PFSK-1 (cell line): ENCODE data around the gene LGALS8.

ENCODE experiments used
- FOXP2 ChIP-seq: optimal IDR thresholded peaks from 2 replicates; pipeline ENCODE3; 2011; ENCODE audit warnings: borderline replicate concordance, control low read depth, inconsistent platforms; ENCODE audit not compliant: insufficient read depth; ENCODE audit errors: extremely low read length, extremely low read depth
- POLR2AphosphoS5 ChIP-seq: IDR thresholded peaks from 2 replicates; pipeline ENCODE4 v1.6.1; 2012; ENCODE audit warnings: low read depth, mild to moderate bottlenecking, control low read depth, low read length, moderate library complexity
- REST ChIP-seq, 2 experiments: IDR thresholded peaks; 2 replicates each; pipeline versions ENCODE4 v1.6.1 to v1.8.0; 2011 to 2012; ENCODE audit warnings: low read depth in 2 of 2, low read length in 2 of 2, control low read depth in 1 of 2, inconsistent platforms in 1 of 2, mild to moderate bottlenecking in 1 of 2, moderate library complexity in 1 of 2; ENCODE audit not compliant: insufficient read depth in 1 of 2
- SIN3A ChIP-seq: IDR thresholded peaks from 2 replicates; pipeline ENCODE4 v1.6.1; 2012; ENCODE audit warnings: mild to moderate bottlenecking, low read length, moderate library complexity, borderline replicate concordance; ENCODE audit not compliant: insufficient read depth
- TAF1 ChIP-seq: IDR thresholded peaks from 2 replicates; pipeline ENCODE4 v1.6.1; 2012; ENCODE audit warnings: low read length, control low read depth, borderline replicate concordance; ENCODE audit not compliant: insufficient read depth

The LGALS8 gene

GRCh38 chr1:236545621-236546169, 21.9 kb downstream of the LGALS8 start:
- TF ChIP-seq TAF1: no peak
- no peak for TF ChIP-seq SIN3A
- no peak for TF ChIP-seq FOXP2
- no peak for TF ChIP-seq POLR2AphosphoS5

- TF ChIP-seq POLR2AphosphoS5: no peak
- no peak for TF ChIP-seq FOXP2
Measured at GRCh38 chr1:236548452-236548851, 24.7 kb downstream of the LGALS8 start.

- no peak for TF ChIP-seq TAF1
- no peak for TF ChIP-seq POLR2AphosphoS5
- no peak for TF ChIP-seq FOXP2
- TF ChIP-seq REST (IDR thresholded peaks at IDR 0.05; ENCODE audit: insufficient read depth in 1 of 2, low read depth in 2 of 2, low read length in 2 of 2): no peak
- no peak for TF ChIP-seq SIN3A
Measured at GRCh38 chr1:236550961-236551851, 27.4 kb downstream of the LGALS8 start.

- TF ChIP-seq POLR2AphosphoS5 (no peak), SIN3A (no peak), FOXP2 (no peak), TAF1 (no peak), REST (IDR thresholded peaks at IDR 0.05; ENCODE audit: insufficient read depth in 1 of 2, low read depth in 2 of 2, low read length in 2 of 2) (no peak)
Measured at GRCh38 chr1:236552096-236552495, 28.3 kb downstream of the LGALS8 start.

- TF ChIP-seq FOXP2 (no peak), REST (IDR thresholded peaks at IDR 0.05; ENCODE audit: insufficient read depth in 1 of 2, low read depth in 2 of 2, low read length in 2 of 2) (no peak), SIN3A (no peak), POLR2AphosphoS5 (no peak), TAF1 (no peak)
Measured at GRCh38 chr1:236552901-236553300, 29.1 kb downstream of the LGALS8 start.

GRCh38 chr1:236553370-236553769, 29.6 kb downstream of the LGALS8 start:
- no peak for TF ChIP-seq FOXP2
- no peak for TF ChIP-seq SIN3A
- no peak for TF ChIP-seq TAF1
- no peak for TF ChIP-seq REST (IDR thresholded peaks at IDR 0.05; ENCODE audit: insufficient read depth in 1 of 2, low read depth in 2 of 2, low read length in 2 of 2)
- no peak for TF ChIP-seq POLR2AphosphoS5
